HG02678 (cell line): ENCODE data around the gene EMP3.
"Not testable (repeated sequence)": the region's sequence is repeated elsewhere in the genome, so short reads cannot be mapped to it uniquely, and the experiment has no call there.

Source experiments
- ATAC-seq: cut with Tn5 transposase; IDR thresholded peaks from one replicate; pipeline ENCODE4 v1.9.1; 2021; ENCODE audit warnings: mild to moderate bottlenecking, moderate library complexity; ENCODE audit not compliant: unreplicated experiment

EMP3 gene

DNA sequence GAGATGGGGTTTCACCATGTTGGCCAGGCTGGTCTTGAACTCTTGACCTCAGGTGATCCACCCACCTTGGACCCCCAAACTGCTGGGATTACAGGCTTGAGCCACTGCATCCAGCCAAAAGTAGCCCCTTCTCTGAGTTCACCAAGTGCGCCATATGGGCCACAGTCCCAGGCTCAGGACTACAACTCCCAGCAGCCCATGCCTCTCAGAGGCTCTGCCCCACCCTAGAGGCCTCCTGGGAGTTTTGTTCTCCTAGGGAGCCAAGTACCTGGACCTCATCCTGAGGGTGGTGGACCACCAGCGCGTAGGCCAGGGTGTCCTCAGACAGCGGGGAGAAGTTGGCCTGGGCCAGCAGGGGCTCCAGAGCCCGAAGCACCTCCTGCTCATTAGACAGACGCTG lies 19.5 kb downstream of the EMP3 start:
- ATAC-seq: no peak

DNA sequence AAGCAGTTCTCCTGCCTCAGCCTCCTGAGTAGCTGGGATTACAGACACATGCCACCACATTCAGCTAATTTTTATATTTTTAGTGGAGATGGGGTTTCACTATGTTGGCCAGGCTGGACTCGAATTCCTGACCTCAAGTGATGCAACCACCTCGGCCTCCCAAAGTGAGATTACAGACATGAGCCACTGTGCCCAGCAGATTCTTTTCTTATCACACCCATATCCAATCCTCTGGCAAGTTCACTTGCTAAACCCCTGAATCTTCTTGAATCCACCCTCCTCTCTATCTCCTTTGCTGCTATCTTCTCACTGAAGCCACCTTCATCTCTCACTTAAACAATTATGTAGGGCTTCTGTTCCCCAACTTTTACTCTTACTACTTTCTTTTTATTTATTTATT lies 20.8 kb downstream of the EMP3 start:
- ATAC-seq: no peak

DNA sequence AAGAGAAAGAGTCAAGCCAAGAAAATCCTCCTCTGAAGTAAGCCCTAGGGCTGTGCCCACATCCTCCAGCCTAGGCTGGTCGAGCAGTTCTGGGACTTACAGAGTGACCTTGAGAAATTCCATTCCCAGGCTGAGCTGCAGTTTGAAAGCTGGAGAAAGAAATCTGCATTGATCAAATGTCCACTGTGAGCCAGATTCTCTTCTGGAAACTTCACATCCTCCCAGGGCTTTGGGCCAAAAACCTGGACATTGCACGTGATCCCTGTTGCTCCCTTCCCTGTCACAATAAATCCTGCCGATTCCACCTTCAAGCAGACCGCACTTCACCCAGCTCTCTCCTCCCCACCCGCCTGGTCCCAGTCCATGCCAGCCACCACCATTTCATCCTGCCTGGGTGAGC lies 22.7 kb downstream of the EMP3 start:
- ATAC-seq: no peak

DNA sequence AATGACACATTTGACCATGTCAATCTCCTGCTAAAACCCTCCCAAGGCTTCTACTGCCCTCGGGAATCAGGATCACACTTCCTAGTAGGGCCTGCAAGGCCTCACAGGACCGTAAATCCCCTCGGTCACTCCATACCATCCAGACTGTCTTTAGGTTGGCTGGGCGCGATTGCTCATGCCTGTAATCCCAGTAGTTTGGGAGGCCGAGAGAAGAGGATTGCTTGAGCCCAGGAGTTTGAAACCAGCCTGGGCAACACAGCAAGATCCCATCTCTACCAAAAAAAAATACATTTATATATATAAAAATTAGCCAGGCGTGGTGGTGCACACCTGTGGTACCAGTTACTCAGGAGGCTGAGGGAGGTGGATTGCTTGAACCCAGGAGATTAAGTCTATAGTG lies 23.4 kb downstream of the EMP3 start:
- no peak for ATAC-seq

DNA sequence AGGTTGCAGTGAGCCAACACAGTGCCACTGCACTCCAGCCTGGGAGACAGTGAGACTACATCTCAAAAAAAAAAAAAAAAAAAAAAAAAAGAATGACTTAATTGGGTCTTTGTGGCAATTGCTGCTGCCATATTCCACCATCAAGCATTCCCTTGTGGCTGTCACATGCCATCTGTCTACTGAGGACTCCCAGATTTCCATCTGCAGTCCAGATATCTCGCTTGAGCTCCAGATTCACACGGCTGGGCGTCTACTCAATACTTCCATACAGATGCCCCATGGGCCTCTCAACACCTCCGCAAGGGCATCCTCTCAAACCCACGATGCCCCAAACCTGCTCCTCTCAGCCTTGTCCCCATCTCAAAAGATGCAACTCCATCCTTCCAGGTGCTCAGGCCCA lies 25.5 kb downstream of the EMP3 start:
- ATAC-seq: no peak

DNA sequence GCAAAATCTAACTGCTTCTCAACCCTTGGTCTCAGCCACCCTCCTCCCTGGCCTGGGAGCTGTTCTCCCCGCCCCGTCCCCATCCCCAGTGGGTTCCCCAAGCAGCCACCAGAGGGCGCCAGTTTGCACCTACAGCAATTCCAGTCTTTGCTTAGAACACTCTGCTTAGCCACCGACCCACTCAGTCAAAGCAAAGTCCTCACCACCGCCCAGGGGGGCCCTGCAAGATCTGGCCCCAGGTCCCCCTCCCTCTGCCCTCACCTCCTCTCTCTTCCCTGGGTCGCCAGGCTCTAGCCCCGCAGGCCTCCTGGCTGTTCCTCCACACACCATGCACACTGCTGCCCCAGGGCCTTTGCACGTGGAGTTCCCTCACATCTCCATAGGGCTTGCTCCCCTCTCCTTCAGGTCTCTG lies 26.0 kb downstream of the EMP3 start:
- no peak for ATAC-seq

DNA sequence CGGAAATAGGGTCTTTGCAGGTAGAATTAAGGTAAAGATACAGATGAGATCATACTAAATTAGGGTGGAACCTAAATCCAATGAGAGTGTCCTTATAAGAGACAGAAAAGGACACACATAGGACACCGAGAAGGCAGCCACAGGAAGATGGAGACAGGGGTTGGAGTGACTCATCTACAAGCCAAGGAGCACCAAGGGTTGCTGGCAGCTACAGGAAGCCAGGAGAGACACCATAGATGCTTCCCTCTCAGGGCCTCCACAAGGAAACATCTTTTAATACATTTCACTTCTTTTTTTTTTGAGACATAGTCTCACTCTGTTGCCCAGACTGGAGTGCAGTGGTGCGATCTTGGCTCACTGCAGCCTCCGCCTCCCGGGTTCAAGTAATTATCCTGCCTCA lies 28.3 kb downstream of the EMP3 start:
- no peak for ATAC-seq

DNA sequence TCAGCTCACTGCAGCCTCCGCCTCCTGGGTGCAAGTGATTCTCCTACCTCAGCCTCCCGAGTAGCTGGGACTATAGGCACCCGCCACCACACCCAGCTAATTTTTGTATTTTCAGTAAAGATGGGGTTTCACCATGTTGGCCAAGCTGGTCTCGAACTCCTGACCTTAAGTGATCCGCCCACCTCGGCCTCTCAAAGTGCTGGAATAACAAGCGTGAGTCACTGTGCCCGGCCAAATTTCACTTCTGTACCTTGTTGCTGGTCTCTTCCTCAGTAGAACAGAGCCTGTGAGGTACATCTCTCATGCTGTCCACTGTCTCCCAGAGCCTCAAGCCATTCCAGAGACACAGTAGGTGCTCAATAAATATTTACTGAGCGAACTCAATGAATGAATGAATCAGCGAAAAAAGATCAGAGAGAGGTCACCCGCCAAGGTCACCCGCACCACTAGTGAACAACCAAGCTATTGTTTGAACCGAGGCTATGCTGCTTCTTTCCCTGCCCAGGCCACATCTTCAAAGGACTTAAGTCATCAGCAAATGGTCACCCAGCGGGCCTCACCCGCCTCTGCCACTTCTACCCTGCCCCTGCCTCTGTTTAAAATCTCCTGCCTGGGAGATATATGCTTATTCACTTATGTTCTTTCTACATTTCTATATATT lies 29.1 kb downstream of the EMP3 start:
- ATAC-seq: no peak

DNA sequence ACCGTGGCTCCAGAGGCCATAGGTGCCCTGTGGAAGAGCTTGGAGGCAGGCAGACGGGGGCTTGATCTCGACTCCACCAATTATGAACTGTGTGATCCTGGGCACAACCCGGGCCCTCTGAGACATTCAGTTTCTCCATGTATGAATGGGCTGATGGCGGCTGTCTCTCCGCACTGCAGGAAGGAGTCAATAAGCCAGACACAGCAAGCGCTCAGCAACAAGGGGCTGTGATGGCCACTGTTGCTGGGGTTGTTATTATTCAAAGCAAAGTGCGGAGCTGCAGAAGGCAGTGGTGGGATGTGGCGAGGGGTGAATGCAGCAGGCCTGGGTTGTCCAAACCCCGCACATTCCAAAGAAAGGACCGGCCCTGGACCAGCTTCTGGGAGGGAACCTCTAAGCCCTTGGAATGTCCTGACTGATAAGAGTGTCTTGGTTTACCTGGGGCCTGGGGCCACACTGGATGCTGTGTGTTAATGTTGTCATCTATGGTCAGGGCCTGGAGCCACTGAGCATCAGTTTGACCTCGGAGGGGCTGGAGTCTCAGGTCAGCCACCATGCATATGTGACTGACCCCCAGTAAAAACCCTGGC lies 30.1 kb downstream of the EMP3 start:
- ATAC-seq: no peak

DNA sequence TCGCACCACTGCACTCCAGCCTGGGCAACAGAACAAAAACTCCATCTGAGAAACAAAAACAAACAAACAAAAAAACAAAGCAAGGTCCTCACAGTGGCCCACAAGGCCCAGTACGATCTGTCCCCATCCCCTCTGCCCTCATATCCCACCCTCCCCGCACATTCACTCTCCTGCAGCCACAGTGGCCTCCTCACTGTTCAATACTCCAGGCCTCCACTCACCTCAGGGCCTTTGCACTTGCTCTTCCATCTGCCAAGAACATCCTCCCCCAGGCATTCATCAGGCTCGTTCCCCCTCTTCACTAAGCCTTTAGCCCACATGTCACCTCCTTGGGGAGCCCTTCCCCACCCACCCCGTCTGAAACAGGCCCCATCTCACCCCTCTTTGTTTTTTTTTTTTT lies 33.8 kb downstream of the EMP3 start:
- ATAC-seq: no peak

DNA sequence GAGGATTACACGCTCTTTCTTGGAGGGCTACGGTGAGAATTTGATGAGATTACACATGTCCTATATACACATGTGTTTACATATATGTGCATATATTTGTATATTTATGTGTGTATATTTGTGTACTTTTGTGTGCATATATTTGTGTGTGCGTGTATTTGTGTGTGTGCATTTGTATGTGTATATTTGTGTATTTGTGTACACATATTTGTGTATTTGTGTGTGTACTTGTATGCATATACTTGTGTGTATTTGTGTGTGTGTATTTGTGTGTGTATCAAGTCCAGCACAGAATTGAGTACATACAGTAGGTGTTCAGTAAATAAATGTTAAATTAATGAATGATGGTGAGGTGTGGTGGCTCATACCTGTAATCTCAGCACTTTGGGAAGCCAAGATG lies 36.6 kb downstream of the EMP3 start:
- ATAC-seq: no peak

DNA sequence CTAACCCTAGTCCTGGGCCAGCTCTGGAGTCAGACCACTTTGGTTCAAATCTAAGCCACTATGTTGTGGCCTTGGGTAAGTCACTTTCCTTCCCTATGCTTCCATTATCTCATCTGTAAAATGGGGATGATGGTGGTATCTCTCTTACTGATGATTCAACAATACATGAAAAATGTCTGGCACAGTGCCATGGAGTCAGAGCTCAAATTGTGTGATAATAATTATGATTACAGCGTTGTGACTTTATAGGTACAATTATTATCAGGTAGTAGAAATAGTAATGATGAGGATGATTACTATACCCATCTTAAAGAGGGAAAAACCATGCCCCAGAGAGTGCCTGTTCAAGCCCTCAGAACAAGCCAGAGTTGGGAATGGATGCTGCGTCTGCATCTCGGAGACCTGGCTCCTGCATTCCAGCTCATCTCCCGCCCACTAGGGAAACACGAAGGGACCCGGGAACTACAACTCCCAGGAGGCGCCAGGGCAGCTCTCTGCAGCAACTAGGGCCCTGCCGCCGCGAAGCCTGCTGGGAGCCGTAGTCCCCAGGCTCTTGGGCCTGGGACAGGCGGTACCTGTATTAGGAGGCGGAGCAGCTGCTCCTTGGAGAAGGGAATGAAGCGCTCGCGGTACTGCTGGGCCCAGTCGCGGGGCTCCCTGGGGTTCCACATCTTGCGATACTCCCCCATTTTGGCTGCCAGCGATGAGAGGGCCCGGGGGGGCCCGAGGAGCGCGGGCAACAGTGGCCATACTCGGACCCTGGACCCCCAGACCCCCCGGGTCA lies 37.6 kb downstream of the EMP3 start:
- peak; percentile 51 for ATAC-seq

DNA sequence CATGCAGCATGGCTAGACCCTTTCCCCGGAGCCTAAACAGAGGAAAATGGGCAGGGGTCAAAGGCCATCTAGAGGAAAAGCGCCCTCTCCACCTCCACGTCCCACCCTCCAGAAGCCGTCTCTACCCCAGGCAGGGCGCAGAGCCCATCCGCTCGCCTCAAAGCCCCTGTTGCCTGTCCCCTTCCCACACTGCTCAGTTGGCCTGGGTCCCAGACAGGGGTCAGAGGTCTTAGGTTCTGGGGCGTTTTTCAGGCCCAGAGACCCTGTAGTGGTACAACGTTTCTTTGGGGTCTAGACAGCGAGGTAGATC lies 38.1 kb downstream of the EMP3 start:
- ATAC-seq: peak; percentile 10

DNA sequence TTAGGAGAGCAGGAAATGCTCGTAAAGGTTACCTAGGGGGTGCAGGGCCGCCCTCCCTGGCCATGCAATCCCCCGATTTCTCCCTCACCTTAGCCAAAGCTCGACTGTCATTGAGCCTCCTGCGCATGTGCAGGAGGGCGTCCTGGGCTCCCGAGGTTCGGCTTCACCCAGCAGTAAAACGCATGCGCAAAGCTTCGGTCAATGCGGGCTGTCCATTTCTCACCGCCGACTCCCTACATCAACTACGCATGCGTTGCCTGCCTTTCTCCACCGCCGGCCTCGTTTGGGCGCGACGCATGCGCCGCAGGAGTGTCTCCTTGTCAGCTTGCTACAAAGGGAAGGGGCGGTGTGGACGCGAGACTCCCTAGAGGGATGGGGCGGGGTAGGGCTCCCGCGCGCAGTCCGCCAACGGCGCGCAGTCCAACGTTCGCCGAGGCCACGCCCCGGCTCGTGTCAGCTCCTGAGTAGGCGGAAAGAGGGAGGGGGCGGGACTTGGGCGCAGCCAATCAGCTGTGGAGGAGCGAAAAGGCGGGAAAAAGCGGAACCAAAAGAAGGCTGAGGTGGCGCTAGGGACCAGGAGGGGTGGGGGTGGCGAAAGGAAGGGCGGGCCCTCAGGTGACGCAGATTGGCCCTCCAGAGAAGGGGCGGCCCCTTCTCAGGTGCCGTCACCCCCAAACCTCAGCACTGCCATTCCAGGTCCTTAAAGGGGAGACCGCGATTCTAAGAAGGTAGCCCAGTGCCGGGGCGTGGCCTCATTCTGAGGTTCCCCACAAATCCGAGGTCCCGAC lies 38.7 kb downstream of the EMP3 start, which contains the start of the genes SYNGR4 and TMEM143:
TSS of gene SYNGR4 (plus strand) at position 558 of the 788 bp plus-strand sequence. CDS start 1,476 bp downstream, outside the sequence.
TSS of gene TMEM143 (minus strand) at position 131 of the 788 bp plus-strand sequence. CDS start at position 111, 20 bp downstream.
- peak; percentile 82 for ATAC-seq

DNA sequence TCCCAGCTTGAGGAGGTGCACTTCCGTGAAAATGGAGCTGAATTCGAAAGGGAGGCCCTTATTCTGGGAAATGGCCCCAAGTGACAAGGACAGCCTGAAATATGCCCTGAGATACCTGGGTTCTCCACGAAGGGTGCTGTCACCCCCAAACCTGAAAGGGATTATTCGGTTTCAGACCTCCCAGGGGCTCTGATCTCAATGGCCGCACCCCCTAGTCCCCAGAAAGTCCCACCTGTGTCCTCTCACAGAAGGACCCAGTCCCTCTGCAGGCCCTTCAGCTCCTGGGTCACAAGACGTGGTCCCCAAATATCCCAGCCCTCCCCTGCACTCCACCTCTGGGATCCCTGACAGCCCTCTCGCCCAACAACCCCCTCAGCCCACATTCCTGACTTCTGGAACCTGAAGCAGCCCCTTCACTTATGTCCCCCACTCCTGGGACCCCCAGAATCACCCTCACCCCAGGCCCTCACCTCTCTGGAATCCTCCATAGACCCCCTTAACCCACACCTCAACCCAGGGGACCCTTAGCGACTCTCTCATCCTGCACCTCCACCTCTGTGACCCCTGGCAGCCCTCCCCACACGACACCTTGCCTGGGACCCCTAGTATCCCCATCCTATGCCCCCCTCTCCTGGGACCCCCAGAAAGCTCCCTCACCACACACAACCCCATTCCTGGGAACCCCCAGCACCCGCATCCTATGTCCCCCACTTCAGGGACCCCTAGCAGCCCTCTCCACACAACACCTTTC lies 39.4 kb downstream of the EMP3 start:
- ATAC-seq: no peak

DNA sequence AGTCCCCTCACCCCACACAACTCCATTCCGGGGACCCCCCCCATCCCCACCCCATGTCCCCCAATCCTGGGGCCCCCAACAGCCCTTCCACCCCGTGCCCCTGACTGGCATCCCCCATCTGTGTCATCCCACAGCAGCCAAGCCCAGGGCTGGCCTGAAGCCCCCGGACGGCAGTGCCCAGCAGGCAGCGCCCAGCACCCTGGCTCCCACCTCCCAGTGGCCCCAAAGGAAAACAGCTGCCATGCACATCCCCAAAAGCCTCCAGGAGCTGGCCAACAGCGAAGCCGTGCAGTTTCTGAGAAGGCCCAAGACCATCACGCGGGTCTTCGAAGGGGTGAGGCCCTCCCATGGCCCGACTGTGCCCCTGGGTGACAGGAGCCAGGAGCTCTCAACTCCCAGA lies 40.2 kb downstream of the EMP3 start:
- ATAC-seq: no peak

DNA sequence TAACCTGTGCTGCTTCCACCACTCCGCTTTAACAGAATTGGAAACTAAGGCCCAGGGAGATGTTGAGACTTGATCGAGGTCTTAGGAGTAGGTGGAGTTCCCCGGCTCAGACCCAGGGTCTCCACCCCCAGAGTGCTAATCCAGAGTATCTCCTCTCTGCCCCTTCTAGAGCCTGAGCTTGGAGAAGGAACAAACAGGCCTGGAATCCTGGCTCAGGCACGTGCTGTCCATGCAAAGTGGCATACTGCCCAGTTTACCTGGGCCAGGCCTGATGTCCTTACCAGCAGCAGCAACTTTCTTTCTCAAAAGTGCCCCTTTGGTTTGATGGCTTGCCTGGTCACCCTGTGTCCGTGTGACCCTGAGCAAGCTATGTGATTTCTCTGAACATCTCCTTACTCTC lies 42.5 kb downstream of the EMP3 start:
- no peak for ATAC-seq

DNA sequence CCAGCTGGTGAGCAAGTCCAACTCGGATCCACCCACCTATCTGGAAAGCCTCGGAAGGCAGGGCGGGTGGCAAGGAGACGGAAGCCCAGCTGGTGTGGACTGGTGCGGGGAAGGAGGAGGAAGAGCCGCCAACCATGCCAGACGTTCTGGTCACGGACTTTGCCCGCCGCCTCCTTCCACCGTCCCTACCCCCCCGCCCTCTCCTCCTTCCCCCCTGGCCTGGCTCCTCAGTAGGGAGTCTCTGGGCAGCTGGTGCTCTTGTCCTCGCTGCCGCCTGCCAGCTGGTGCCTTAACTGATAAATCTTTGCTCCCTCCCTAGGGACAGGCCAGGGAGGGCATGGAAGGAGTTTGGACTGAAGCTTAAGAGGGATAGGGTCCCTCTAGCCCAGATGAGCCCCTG lies 43.6 kb downstream of the EMP3 start:
- no peak for ATAC-seq

DNA sequence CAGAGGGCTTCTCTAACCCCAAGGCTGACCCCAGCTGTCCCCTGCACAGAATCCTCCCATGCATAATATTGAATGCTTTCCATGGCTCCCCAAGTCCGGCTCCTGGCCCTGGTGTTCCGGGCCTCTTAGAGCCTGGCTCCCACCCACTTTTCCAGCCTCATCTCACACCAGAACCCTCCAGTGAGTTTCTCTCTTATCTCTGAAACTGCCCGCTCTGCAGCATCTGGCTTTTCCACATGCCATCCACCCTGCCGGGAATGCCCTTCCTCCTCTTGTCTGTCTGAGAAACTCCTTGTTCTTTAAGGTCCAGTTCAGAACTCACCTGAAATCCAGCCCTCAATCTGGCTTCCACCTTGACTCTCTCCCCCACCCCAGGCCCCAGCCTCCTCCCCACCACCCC lies 45.6 kb downstream of the EMP3 start:
- ATAC-seq: no peak

DNA sequence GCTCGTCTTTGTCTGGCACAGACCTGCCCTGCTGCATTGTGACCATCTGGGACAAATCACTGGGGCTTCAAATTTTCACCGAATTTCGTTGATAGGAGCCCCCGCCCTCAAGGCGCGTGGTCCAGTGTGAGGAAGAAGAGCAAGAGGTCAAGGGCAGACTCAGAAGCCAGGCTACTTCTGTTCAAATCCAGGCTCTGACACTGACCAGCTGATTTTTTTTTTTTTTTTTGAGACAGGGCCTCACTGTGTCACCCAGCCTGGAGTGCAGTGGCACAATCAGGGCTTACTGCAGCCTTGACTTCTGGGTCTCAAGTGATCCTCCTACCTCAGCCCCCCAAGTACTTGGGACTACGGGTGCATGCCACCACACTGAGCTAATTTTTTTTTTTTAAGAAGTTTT lies 46.0 kb downstream of the EMP3 start:
- no peak for ATAC-seq

DNA sequence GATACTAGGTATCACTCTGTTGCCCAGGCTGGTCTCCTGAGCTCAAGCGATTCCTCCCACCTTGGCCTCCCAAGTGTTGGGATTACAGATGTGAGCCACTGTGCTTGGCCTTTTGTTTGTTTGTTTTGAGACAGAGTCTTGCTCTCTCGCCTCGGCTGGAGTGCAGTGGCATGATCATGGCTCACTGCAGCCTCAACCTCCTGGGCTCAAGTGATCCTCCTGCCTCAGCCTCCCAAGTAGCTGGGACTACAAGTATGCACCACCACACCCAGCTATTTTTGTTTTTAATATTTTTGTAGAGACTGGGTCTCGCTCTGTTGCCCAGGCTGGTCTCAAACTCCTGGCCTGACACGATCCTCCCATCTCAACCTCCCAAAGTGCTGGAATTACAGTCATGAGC lies 46.4 kb downstream of the EMP3 start:
- not testable (repeated sequence) for ATAC-seq
